Fibroblast of mammary gland (primary cell): Measurements from ENCODE around the gene CCDC85C.

Experiments used
- DNase-seq: peaks from one replicate; pipeline ENCODE4 v3.0.0-alpha.2; 2010; ENCODE audit warnings: low read depth
- H3K4me3 ChIP-seq: 2 replicates; pipeline ENCODE4 v1.5.1; 2011; ENCODE audit warnings: low read depth, mild to moderate bottlenecking, low read length, moderate library complexity; ENCODE audit not compliant: control insufficient read depth
- TF ChIP-seq, protein P1 (sequence below): conservative IDR thresholded peaks from 2 replicates; pipeline ENCODE4 v1.5.1; 2011; ENCODE audit warnings: low read depth, low read length, inconsistent platforms; ENCODE audit not compliant: control insufficient read depth, insufficient read depth

Gene CCDC85C

DNA sequence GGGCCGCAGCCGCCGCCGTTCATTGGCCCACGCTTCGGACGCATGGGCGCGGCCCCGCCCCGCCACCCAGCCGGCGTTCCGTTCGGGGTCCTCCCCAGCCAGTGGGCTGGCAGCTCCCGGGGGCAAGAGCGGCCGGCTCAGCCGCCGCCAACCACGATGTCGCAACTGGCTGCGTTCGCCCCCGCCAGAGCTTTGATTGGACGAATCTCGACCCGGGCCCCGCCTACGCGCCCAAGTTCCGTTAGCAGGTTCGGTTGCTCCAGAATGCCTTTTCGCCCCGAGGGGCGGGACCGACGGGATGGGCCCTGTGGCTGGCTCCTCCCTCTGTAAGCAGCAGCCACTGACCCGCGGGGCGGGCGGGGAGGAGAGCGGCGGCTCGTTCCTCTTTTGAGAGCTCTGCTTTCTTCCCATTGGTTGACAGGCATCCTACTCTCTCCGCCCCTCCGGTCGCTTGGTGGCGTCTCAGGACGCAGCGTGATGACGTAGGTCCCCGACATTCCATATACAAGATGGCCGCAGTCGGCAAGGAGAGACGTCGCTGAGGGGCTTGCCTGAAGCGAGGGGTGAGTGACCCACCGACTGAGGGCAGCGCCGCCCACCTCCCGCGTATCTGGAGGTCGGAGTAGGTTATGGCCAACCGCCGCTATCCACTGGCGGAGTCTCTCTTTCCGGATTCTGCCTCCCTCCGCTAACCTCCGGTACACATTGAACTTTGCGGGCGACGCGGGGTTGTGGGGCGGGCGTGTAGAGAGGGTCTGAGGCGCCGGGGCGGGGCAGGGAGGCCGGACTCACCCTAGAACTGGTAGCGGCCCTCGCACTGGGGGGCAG, 122.9 kb downstream of the CCDC85C start, which contains the start of gene CCNK:
Gene CCNK (plus strand): TSS at position 493 of the 828 bp plus-strand sequence. CDS start 11,269 bp downstream, outside the sequence.
- TF ChIP-seq, protein P1, sequence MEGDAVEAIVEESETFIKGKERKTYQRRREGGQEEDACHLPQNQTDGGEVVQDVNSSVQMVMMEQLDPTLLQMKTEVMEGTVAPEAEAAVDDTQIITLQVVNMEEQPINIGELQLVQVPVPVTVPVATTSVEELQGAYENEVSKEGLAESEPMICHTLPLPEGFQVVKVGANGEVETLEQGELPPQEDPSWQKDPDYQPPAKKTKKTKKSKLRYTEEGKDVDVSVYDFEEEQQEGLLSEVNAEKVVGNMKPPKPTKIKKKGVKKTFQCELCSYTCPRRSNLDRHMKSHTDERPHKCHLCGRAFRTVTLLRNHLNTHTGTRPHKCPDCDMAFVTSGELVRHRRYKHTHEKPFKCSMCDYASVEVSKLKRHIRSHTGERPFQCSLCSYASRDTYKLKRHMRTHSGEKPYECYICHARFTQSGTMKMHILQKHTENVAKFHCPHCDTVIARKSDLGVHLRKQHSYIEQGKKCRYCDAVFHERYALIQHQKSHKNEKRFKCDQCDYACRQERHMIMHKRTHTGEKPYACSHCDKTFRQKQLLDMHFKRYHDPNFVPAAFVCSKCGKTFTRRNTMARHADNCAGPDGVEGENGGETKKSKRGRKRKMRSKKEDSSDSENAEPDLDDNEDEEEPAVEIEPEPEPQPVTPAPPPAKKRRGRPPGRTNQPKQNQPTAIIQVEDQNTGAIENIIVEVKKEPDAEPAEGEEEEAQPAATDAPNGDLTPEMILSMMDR = no peak
- peak; percentile 99 for DNase-seq
- H3K4me3 ChIP-seq = peak within 1 kb of the TSS; percentile 95

DNA sequence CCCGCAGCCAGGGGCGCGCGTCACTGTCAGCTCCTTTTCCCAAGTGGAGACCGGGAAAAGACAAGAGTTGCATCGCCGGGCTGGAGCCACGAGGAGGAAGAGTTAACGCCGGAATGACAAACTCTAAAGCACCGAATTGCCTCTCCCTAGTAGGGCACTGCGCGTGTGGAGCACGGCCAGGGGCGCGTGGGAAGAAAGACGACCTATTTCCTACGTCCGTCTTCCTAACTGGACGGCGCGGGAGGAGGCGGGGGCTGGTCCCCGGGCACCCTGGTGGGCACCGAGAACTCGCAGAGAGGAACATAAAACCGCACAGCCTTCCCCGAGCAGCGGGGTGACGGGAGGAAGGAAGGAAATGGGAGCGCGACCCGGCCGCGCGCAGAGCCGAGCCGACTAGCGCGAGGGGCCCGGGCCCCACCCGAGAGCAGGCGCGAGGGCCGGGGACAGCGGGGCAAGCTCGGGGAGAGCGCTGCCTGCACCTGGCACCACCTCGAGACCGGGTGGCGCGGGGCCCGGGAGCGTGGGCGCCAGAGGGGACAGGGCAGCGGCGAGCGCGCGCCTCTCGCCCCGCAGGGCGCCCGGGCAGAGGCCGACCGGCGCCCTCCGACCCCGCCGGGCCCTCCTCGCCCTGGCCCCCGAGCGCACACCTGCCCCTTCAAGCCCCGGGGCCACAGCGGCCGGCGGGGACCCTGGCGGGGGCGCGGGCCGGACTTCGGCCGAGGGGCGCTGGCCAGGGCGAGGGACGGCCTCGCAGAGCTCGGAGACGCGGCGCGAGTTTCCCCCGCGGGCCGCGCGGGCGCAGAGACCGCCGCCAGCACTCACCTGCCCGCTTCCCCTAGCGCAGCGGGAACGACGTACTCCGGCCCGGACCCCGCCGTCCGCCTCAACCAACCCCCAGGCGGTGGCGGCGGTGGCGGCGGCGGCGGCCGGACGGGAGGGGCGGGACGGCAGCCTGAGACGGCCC, 123.8 kb downstream of the CCDC85C start, which contains the start of gene SETD3:
Gene SETD3 (minus strand): TSS at position 954 of the 964 bp plus-strand sequence. CDS start 15,054 bp downstream, outside the sequence.
- peak; percentile 67 for DNase-seq
- TF ChIP-seq, protein P1 = peak; percentile 22
- peak within 1 kb of the TSS; percentile 95 for H3K4me3 ChIP-seq

DNA sequence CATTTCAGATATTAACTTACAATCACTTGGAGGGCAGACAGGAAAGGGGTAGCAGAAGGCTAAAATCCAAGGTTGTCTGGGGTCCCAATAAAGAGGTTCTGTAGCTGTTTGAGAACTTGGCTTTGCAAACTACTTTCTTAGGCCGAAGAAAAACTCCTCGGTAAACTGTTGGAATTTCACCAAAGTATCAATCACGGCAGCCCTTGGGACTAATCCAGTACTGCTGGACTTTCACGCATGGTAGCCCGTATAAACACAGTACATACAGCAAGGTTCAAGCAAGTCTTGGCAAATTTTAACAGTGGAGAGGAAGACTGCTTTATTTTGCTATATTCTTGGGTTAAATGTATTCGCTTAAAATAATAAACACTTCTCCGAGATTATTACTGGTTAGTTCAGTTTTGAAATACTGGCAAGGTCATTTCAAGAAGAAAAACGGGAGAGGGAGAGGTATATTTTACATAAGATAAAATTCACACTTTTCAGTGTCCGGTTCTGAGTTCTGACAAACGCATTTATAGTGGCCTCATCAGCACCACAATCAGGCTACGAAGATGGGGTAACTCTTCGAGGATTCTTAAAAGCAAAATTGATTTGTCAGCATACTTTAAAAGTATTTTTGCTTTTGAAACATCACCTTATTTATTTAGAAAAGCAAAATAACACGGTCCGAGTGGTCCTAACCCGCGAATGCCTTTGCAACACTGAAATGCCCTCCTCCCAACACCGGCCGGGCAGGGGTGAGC, 124.7 kb downstream of the CCDC85C start:
- H3K4me3 ChIP-seq = peak overlapping the region; percentile 76
- DNase-seq = peak; percentile 15
- TF ChIP-seq, protein P1 = no peak

DNA sequence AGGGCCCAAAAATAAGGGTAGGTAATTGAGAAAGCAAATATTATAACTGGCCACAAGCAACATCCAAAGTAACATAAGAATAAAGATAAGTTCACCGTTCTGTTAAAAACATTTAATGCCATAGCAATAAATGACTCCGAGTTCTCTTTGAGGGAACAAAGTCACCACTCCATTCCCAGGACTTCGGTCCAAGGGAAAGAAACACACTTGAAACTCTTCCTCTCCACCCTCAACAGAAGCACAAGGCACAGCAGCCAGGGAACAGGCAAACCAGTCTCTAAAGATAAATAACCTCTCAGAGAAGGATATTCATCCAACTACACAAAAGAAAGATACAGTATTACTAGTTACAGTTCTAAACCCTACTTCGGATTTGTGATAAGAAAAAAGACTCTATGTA, 125.9 kb downstream of the CCDC85C start:
- no peak overlapping the region for H3K4me3 ChIP-seq
- TF ChIP-seq, protein P1 = no peak
- no peak for DNase-seq

DNA sequence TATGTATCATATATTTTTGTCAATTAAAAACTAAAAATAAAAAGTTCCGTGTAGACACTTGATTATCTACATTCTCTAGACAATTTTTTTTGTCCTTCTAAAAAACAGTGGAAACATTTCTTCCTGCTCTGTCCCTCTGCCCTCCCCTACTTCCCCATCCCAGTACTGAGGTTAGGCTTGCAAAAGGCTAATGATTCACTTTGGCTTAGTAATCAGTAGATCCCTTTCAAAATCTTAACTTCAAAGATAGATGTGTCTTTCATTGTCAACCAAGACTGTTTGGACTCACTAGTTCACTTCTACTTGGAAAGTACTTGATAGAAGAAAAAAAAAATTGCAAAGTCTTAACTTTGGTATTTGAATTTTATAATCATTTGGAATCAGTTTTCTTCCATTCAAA, 127.1 kb downstream of the CCDC85C start:
- no peak overlapping the region for H3K4me3 ChIP-seq
- TF ChIP-seq, protein P1 = no peak
- peak; percentile 70 for DNase-seq

DNA sequence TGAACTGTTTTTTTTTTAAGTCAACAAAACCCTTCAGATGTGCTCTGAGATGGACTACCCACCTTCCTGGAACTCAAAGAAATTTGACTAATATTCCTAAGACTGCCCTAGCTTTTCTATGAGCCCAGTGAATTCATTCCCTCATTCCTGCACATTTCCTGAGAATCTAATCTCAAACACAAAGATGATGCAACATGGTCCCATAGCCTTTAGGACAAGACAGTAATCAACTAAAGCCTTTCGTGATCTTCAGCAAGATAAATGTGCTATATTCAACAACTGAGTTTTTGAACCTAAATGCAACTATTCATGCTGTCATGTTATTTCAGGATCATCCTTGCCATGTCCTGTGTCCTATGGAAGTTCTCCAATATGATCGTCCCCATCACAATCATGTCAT, 128.3 kb downstream of the CCDC85C start:
- no peak for DNase-seq
- H3K4me3 ChIP-seq = no peak overlapping the region
- TF ChIP-seq, protein P1 = no peak
